ENCODE measurements around the gene AGBL2.
A peak's percentile ranks its signal among the peaks of the same experiment; 100 is the strongest.
"Not testable (repeated sequence)": the region's sequence is repeated elsewhere in the genome, so short reads cannot be mapped to it uniquely, and the experiment has no call there.

Gene AGBL2

GRCh38 chr11:47688111-47688510 lies 27.1 kb downstream of the AGBL2 start:
- DNase-seq (ENCODE audit: low read depth) = no peak

GRCh38 chr11:47686704-47687103 lies 28.5 kb downstream of the AGBL2 start:
- not testable (repeated sequence) for DNase-seq (ENCODE audit: low read depth)

- no peak for DNase-seq (ENCODE audit: low read depth)
These were observed 29.0 kb downstream of the AGBL2 start for GRCh38 chr11:47686151-47686550.

GRCh38 chr11:47675851-47676250 lies 39.3 kb downstream of the AGBL2 start:
- no peak for DNase-seq (ENCODE audit: low read depth)

GRCh38 chr11:47672283-47672730 lies 42.9 kb downstream of the AGBL2 start:
- peak; percentile 53 for DNase-seq (ENCODE audit: low read depth)

- DNase-seq (ENCODE audit: low read depth) = no peak
These were observed 45.3 kb downstream of the AGBL2 start for GRCh38 chr11:47669856-47670255.

GRCh38 chr11:47668665-47669064 lies 46.5 kb downstream of the AGBL2 start:
- no peak for DNase-seq (ENCODE audit: low read depth)

- no peak for DNase-seq (ENCODE audit: low read depth)
These were observed 47.6 kb downstream of the AGBL2 start for GRCh38 chr11:47667555-47667954.

GRCh38 chr11:47667135-47667534 lies 48.0 kb downstream of the AGBL2 start:
- DNase-seq (ENCODE audit: low read depth) = no peak

- peak; percentile 52 for DNase-seq (ENCODE audit: low read depth)
These were observed 50.2 kb downstream of the AGBL2 start for GRCh38 chr11:47664936-47665335.

- no peak for DNase-seq (ENCODE audit: low read depth)
These were observed 53.9 kb downstream of the AGBL2 start for GRCh38 chr11:47661245-47661644.

GRCh38 chr11:47659276-47659675 lies 55.9 kb downstream of the AGBL2 start:
- DNase-seq (ENCODE audit: low read depth) = no peak

- DNase-seq (ENCODE audit: low read depth) = no peak
These were observed 58.8 kb downstream of the AGBL2 start for GRCh38 chr11:47656260-47656885.

- DNase-seq (ENCODE audit: low read depth) = no peak
These were observed 63.2 kb downstream of the AGBL2 start for GRCh38 chr11:47651818-47652469.

GRCh38 chr11:47649276-47649675 lies 65.9 kb downstream of the AGBL2 start:
- no peak for DNase-seq (ENCODE audit: low read depth)

- no peak for DNase-seq (ENCODE audit: low read depth)
These were observed 69.2 kb downstream of the AGBL2 start for GRCh38 chr11:47646019-47646418.

GRCh38 chr11:47645500-47645899 lies 69.7 kb downstream of the AGBL2 start:
- DNase-seq (ENCODE audit: low read depth) = no peak

GRCh38 chr11:47642099-47642855 lies 72.9 kb downstream of the AGBL2 start, which contains the start of gene MTCH2:
TSS of gene MTCH2 (minus strand) at chr11:47642559. CDS start at chr11:47642465, 94 bp downstream.
- DNase-seq (ENCODE audit: low read depth) = peak; percentile 98

GRCh38 chr11:47641600-47642098 lies 73.5 kb downstream of the AGBL2 start:
- DNase-seq (ENCODE audit: low read depth) = peak; percentile 22

GRCh38 chr11:47640506-47640905 lies 74.7 kb downstream of the AGBL2 start:
- not testable (repeated sequence) for DNase-seq (ENCODE audit: low read depth)

- not testable (repeated sequence) for DNase-seq (ENCODE audit: low read depth)
These were observed 78.8 kb downstream of the AGBL2 start for GRCh38 chr11:47636331-47636730.

- DNase-seq (ENCODE audit: low read depth) = no peak
These were observed 83.7 kb downstream of the AGBL2 start for GRCh38 chr11:47631473-47631872.

- no peak for DNase-seq (ENCODE audit: low read depth)
These were observed 87.1 kb downstream of the AGBL2 start for GRCh38 chr11:47628026-47628425.
